Measurements from ENCODE around the gene TTLL1. TPM values are rescaled to one million over a fixed set of nuclear protein-coding genes. Genes with fewer than 3 reads are reported as not detected.

TTLL1 gene
- 10 to 100 TPM in 3 of 10 donors, 1 to 10 TPM in 7; 8.6 to 11.2 (median 9.1) TPM for polyA plus RNA-seq (ENCODE audit: insufficient read length in 10 of 10)
- long read RNA-seq, donor 1, partial matches to known transcripts = 0 of 1 reads
- long read RNA-seq, donor 1, other reads (novel, unspliced or antisense) = 0 of 1 reads
- long read RNA-seq, donor 2, partial matches to known transcripts = 0 of 2 reads
- long read RNA-seq, donor 2, other reads (novel, unspliced or antisense) = 0 of 2 reads
- long read RNA-seq, donor 3 = 0 reads
- long read RNA-seq, donor 4, partial matches to known transcripts = 0 of 4 reads
- long read RNA-seq, donor 4, other reads (novel, unspliced or antisense) = 0 of 4 reads
- long read RNA-seq, donor 5, transcript TTLL1-201 (11 exons, 1,645 nt) = major isoform, 5 of 5 reads
- long read RNA-seq, donor 5, partial matches to known transcripts = 0 of 5 reads
- long read RNA-seq, donor 5, other reads (novel, unspliced or antisense) = 0 of 5 reads
- long read RNA-seq, donor 6, transcript TTLL1-201 (11 exons, 1,645 nt) = major isoform, 6 of 6 reads
- long read RNA-seq, donor 6, partial matches to known transcripts = 0 of 6 reads
- long read RNA-seq, donor 6, other reads (novel, unspliced or antisense) = 0 of 6 reads
- long read RNA-seq, donor 7, partial matches to known transcripts = 0 of 1 reads
- long read RNA-seq, donor 7, other reads (novel, unspliced or antisense) = 0 of 1 reads
- long read RNA-seq, donor 8, partial matches to known transcripts = 0 of 2 reads
- long read RNA-seq, donor 8, other reads (novel, unspliced or antisense) = 0 of 2 reads
- long read RNA-seq, donor 9 = 0 reads

DNA sequence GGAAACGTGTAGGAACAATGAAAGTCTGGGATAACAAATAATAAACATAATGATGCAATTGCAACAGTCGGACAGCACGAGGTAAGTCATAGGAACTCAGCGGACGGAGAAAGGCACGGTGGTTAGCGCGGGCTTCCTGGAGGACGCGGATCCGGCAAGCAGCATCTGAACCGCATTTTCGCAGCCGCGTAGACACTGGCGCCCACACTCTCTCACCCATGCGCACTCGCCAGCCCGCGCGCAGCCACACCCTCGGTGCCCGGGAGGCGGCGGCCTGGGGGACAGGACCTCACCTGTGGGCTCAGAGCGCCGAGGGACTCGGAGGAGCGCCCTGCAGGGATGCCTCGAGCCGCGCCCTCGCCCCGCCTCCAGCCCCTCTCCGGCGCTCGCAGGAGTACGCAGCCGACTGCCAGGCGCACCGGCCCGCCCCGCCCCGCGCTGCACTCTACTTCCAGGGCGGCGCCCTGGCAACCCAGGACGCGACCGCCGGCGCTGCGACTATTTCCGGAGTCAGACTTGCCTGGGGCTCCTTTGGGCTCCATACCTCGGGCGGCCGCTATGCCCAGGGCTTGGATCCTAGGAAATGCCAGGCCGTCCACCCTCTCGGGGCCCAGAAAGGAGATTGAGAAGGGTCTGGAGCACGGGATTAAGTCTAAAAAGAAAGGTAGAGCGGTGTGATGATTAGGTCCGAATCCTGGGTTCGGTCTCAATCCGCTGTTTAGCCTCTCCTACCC is at the start of gene TTLL1:
TTLL1 (minus strand) TSS at position 408 of the 734 bp plus-strand sequence. CDS start 13,805 bp downstream, outside the sequence.
- DNase-seq = peak; percentile 82 to 95 (median 89)

DNA sequence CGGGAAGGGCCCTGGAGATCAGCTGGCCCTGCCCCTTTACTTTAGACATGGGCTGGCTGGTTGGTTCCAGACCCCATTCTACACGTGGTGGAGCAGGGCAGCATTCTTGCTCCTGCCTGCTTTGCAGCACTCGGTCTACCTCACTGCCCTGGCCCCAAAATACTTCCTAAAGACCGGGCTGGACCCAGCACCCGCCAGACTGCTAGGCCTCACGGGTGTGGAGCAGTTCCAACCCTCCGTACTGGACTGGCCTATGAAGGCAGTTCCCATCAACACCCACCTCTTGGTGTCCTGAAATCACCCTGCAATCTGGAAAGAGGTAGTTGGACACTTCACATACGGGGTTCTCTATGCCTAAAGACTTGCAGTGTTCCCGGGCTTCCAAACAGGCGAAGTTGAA is 47.6 kb upstream of the TTLL1 start:
- no peak for DNase-seq

- peak in 1 of 3 donors; percentile 45 for DNase-seq
Observed at GRCh38 chr22:43136255-43136654, 47.1 kb upstream of the TTLL1 start.

DNA sequence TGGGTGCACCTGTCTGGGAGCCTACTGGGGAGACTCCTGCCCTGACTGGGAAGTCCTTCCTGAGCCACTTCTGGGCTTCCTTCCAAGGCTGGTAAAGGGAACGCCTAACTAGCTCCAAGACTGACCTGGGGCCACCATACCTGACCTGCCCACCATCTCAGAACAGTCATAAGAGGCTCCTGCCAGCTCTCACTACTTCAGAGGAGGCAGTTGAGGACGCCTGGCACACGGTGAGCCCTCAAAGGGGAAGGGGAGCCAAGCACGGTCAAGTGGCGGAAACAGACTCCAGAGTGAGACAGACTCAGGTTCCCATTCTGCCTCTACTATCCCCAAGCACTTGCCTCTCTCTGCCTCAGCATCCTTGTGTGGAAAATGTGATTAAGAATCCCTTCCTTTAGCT is 46.4 kb upstream of the TTLL1 start:
- no peak for DNase-seq

DNA sequence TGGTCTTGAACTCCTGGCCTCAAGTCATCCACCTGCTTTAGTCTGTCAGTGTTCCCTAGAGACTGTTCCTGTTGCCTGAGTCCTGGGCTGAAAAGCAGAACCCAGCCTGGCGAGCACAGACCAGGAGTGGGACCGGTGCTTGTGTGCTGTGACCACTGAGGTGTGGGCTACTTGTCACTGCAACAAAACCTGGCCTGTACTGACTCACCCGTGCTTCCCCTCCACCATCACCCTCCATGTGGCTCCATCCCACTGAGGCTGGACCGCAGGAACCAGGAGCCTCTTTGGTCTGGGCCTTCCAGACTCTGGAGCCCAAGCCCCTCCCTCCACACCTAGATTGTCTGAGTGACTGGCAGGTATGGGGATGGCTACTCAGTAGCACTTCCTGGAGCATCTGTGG is 45.4 kb upstream of the TTLL1 start:
- DNase-seq = no peak

DNA sequence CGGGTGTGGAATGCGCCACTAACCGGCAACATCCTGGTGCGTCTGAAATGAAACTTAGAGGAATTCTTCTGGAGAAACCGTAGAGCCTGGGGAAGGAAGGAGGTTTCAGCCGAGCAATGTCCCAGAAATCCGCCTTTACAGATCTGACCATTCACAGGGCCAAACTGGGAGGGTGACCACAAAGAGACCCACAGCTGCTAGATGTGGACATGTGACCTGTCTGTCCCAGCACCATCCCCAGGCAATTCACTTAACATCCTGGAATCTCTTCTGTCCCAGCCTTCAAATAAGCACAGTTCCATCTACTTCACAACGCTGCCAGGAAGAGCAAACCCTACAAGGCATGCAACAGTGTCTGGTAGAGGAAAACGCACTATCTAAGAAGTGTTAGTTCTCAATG is 44.2 kb upstream of the TTLL1 start:
- no peak for DNase-seq

DNA sequence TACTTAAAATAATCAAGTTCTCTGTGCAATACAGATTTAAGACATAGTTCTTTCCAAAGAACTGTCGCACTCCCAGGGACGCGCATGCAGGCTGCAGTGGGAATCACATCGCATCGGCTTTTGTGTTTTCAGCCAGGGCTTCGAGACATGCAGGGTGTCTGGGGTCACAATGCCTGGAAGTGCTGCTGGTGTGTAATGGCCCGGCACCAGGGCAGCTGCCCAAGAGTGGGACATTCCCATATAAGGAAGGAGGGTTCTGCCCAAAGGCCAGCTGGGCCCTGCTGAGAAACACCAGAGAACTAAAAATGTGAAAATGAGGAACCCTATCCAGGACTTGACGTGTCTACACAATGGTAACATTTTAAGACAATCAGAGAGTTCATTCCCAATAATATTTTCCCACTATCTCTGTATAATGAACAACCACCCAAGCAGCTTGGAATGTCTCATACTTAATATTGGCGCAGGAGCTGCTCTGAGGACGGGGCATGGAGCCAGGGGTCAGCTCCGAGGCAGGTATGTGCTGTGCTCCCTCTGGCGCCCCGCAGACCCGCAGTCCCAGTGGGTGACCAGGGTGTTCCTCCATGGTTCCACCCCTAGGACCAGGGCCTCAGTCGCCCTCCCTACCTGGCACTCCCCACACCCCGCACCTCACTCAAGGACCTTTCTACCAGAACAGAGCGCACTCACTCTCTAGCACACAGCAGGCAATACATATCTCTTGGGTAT is 42.7 kb upstream of the TTLL1 start:
- DNase-seq = no peak

DNA sequence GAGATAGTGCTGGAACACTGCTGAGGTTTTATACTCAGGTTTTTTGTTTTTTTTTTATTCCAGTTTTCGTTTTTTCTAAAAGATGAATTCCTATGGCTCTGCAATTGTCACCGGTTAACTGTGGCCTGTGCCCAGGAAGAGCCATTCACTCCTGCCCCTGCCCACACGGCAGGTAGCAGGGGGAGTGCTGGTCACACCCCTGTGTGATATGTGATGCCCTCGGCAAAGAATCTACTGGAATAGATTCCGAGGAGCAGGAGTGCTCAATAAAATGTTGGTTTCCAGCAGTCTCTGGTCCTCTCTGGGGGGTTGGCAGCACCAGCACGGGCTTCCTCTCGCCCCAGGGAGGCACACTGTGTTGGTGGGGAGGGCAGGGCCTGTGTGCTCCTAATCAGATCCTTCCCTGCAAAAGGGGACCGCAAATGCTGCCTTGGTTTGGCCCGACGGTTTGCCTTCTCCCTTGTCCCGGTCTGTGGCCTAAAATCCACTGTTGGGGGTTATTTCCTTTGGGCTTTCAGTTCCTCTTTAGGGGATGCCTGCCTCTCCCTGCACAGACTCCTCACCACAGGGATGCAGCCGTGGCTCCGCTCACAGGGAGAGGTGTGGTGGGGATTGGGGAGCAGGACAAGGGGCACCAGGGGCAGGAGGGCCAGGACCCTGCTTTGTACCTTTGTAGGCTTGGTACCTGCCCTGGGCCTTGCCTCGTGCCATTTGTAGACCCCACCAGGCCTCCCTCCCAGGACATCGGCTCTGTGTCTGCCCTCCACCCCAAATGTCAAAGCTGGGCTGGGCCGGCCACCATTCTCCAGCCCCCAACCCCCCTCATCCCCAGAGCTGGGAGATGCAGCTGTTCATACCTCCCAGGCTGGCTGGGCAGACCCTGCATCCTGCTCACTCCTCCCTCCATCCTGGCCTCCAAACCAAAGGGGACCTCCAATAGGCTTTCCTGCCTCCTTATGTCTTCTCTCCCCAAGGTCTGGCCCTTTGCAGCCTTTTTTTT is 40.5 kb upstream of the TTLL1 start:
- no peak for DNase-seq

DNA sequence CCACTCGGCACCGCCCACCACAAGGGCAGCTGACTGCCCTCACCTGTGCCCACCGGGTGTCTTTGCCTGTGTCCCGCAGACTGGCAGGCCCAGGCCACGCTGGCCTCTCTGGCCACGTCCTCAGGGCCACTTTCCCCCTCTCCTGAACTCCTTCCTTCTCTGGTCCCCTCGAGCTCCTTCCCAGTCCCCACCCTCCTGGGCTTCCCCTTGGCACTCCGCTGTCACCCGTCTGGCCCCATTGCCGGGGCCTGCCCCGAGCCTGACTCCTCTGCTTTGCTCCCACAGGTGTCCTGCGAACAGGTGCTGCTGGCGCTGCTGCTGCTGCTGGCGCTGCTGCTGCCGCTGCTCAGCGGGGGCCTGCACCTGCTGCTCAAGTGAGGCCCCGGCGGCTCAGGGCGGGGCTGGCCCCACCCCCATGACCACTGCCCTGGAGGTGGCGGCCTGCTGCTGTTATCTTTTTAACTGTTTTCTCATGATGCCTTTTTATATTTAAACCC is 39.8 kb upstream of the TTLL1 start:
- no peak for DNase-seq

DNA sequence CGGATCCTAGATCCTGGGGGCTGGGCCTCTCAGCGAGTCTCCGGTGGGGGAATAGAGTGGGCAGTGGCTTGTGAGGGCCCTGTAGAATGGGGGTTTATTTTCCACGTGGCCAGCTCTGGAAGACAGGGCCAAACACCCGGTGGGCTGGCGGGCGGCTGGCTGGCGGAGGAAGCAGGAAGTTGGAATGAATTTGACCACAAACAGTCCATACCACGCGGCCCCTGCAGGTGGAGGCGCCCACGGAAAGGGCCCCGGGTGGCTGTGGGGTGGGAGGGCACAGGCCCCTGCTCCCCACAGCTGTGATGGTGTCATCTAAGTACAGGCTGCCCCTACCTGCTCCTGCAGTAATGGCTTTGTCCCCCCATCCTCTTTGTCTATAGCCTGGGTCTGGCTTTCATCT is 38.9 kb upstream of the TTLL1 start:
- DNase-seq = no peak

DNA sequence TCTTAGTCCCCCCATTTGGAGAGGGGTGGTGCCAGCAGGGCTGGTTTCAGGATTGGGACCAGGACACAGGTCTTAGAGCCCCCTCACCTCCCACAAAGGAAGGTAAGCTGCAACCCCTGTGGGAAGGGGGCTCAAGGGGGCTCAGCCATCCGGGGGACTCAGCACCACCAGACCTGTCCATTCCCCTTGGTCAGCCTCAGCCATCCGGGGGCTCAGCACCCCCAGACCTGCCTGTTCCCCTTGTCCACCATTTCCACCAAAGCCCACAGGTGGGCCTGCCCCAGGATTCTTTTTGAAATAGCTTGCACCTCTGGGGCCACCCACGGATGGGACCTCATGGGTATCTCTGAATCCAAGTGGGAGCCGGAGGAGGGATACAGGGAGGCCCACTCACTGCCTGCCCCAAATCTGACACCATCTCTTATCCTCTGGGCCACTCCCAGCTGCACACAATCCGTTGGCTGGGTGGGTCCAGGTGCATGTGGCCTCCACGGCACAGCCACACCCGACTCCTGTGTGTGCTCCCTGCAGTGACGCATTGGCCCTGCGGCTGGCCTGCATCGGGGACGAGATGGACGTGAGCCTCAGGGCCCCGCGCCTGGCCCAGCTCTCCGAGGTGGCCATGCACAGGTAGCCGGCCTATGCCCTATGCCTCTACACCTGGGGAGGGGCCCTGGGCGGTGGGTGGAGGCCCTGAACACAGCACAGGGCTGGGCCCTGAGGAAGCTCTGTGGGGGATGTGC is 38.1 kb upstream of the TTLL1 start:
- no peak for DNase-seq

DNA sequence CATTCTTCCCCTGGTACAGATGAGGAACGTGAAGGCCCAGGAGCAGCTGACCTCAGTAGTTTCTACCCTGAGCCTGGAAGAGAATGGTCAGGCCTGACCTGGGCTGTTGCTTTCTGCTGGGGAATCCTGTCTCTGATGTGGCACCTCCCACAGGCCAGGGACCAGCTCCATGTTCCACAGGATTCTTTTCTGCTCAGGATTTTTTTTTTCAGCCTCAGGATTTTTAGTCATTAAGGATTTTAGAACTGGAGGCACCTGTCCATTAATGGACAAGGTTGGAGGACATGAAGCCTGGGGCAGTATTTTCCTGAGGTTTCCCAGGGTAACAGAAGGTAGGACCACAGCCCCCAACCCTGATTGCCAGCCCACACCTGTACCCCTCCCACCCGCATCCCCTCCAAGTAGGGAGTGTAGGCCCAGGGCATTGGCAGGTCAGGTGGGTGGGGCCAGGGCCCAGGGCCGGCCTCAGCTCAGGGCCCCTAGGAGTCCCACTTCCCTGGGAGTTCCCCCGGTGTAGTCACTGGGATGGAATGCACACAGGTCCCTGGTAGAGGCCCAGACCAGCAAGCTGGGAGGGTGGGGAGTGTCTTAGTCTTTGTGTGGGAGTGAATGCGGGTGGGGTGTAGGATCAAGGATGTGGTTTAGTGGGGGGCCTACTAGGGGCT is 37.4 kb upstream of the TTLL1 start:
- DNase-seq = peak in 1 of 3 donors; percentile 33

- no peak for DNase-seq
Observed at GRCh38 chr22:43118953-43119458, 29.8 kb upstream of the TTLL1 start.

DNA sequence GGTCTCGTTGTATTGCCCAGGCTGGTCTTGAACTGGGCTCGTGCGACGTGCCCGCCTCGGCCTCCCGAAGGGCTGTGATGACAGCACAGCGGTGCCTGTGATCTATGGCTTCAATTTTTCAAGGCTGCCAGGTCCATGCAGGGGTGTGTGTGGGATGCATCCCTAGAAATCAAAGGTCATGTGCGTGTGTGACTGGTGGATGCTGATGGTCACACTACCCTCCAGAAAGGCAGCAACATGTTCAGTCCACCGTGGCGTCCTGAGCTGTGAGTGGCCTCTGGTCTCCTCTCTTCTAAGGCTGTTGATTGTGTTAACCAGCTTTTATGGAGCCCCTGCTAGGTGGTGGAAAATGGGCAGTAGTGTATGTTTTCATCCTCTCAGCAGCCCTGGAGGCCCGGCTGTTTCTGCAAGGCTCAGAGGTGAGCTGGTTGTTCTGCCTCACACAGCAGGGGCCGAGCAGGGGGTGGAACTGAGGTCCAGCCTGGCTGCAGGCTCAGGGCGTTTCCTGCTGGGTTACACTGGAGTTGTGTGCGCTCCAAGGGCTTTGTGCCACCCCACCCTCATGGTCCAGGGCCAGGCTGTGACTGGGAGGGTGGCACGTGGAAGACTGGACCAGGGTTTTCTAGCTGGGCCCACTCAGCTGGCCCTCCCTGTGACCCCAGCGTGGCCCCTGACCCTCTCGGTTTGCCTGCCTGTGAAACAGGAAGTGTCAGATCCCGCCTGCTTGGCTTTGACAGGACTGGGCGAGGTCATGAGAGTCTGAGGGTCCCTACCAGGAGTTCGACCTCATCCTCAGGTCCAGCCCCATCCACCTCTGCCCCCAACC is 29.0 kb upstream of the TTLL1 start:
- no peak for DNase-seq

DNA sequence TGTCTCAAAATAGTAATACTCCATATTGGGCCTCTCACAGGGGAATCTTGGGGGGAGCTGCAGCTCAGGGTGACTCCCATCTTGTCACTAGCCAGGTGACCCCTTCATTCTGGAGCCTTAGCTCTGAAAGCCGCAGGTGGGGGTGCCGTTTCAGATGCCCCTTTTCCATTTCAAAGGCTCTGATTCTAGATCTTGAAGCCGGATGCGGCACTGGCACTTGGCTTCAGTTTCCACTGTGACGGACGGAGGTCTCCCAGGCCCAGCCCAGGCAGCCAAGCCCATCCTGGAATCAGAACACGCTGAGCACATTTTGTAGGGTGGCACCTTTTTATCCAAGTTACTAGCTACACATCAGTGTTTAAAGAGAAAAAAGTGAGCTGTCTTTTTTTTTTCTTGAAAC is 27.7 kb upstream of the TTLL1 start:
- DNase-seq = no peak

DNA sequence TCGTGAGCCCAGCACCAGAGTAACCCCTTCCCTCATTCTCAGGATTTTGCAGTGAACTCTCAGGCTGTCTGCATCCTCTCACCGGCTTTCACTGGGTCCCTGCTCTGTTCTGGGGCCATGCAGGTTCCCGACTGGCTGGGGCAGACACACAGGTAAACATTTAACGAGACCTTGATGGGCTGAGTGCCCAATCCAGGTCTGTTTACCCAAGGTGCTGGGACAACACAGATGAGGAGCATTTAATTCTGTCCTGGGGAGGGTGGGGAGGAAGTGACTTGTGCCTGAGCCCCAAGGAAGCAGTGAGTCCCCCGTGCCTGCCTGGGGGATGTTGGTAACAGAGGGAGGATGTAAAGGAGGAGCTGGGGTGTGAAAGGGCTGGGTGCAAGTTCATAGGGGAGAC is 25.8 kb upstream of the TTLL1 start:
- no peak for DNase-seq

GRCh38 chr22:43113526-43114251 is 24.5 kb upstream of the TTLL1 start:
- no peak for DNase-seq
